WTC11 (cell line): ENCODE measurements around the gene DHX58. TPM values are rescaled to one million over a fixed set of nuclear protein-coding genes. Genes with fewer than 3 reads are reported as not detected.

Experiments used
- ATAC-seq: fragments of 200-7000 bp; cut with Tn5 transposase; 2 replicates; pipeline ENCODE4 v1.10.0; 2021; ENCODE audit warnings: mild to moderate bottlenecking, moderate library complexity
- CTCF ChIA-PET: fragments of 300-600 bp; sonication (Branson Sonifier 250); formaldehyde crosslinking; loops from one replicate; lab custom pipeline; 2021; ENCODE audit warnings: antibody characterized with exemption; lab: Charles Lee
- POLR2A ChIA-PET: fragments of 350-600 bp; sonication (Branson Sonifier 250); formaldehyde crosslinking; loops from one replicate; lab custom pipeline; 2021; ENCODE audit warnings: antibody characterized with exemption; lab: Charles Lee
- DNase-seq: peaks from one replicate; pipeline ENCODE4 v3.0.0; 2021; ENCODE audit warnings: low spot score
- H3K27ac Mint-ChIP-seq: 2 replicates; pipeline ENCODE4 v1.8.0; 2021; ENCODE audit warnings: mixed read lengths
- H3K27me3 Mint-ChIP-seq: 2 replicates; pipeline ENCODE4 v1.8.0; 2021; ENCODE audit warnings: low read depth, mild to moderate bottlenecking, moderate library complexity, mixed read lengths
- H3K36me3 Mint-ChIP-seq: 2 replicates; pipeline ENCODE4 v1.8.0; 2021; ENCODE audit warnings: mixed read lengths
- H3K4me1 Mint-ChIP-seq: 2 replicates; pipeline ENCODE4 v1.8.0; 2022; ENCODE audit warnings: mixed read lengths
- H3K4me3 Mint-ChIP-seq: 2 replicates; pipeline ENCODE4 v1.8.0; 2021; ENCODE audit warnings: mild to moderate bottlenecking, moderate library complexity, mixed read lengths
- H3K9me3 Mint-ChIP-seq: 2 replicates; pipeline ENCODE4 v1.8.0; 2021; ENCODE audit warnings: mixed read lengths
- CDX4 ChIP-seq: fragments of 250-450 bp; sonication (Bioruptor Pico); IDR thresholded peaks from 2 replicates; pipeline ENCODE4 v1.9.0; 2021; ENCODE audit warnings: moderate library complexity, mild to moderate bottlenecking, inconsistent platforms, borderline replicate concordance
- EMX1 ChIP-seq: fragments of 250-450 bp; sonication (Bioruptor Pico); IDR thresholded peaks from 2 replicates; pipeline ENCODE4 v1.8.0; 2021; ENCODE audit warnings: mild to moderate bottlenecking
- ESRRA ChIP-seq: sonication (generic); formaldehyde crosslinking; IDR thresholded peaks from 2 replicates; pipeline ENCODE4 v1.8.1; 2022; ENCODE audit warnings: mild to moderate bottlenecking, missing genetic modification reagents, borderline replicate concordance
- ETV6 ChIP-seq: sonication (generic); formaldehyde crosslinking; IDR thresholded peaks from 2 replicates; pipeline ENCODE4 v1.8.1; 2022; ENCODE audit warnings: mild to moderate bottlenecking, missing genetic modification reagents
- KAT7 ChIP-seq: sonication (generic); formaldehyde crosslinking; IDR thresholded peaks from 2 replicates; pipeline ENCODE4 v1.8.1; 2023; ENCODE audit warnings: missing genetic modification reagents, mild to moderate bottlenecking, borderline replicate concordance
- NFE2L1 ChIP-seq: sonication (generic); formaldehyde crosslinking; IDR thresholded peaks from 2 replicates; pipeline ENCODE4 v1.8.1; 2023; ENCODE audit warnings: missing genetic modification reagents
- SP1 ChIP-seq: sonication (generic); formaldehyde crosslinking; conservative IDR thresholded peaks from 2 replicates; pipeline ENCODE4 v1.8.1; 2022; ENCODE audit warnings: missing genetic modification reagents
- ZBTB43 ChIP-seq: sonication (generic); formaldehyde crosslinking; IDR thresholded peaks from 2 replicates; pipeline ENCODE4 v1.8.1; 2023; ENCODE audit warnings: mild to moderate bottlenecking, missing genetic modification reagents
- ZNF121 ChIP-seq: sonication (generic); formaldehyde crosslinking; IDR thresholded peaks from 2 replicates; pipeline ENCODE4 v1.8.0; 2023; ENCODE audit warnings: missing genetic modification reagents
- ZNF232 ChIP-seq: sonication (generic); formaldehyde crosslinking; IDR thresholded peaks from 2 replicates; pipeline ENCODE4 v1.8.0; 2022; ENCODE audit warnings: mild to moderate bottlenecking, missing genetic modification reagents
- ZNF263 ChIP-seq: sonication (generic); formaldehyde crosslinking; IDR thresholded peaks from 2 replicates; pipeline ENCODE4 v1.8.1; 2022; ENCODE audit warnings: low read depth, mild to moderate bottlenecking, moderate library complexity, missing genetic modification reagents
- ZNF317 ChIP-seq: sonication (generic); formaldehyde crosslinking; IDR thresholded peaks from 2 replicates; pipeline ENCODE4 v1.8.1; 2023; ENCODE audit warnings: low read depth, mild to moderate bottlenecking, moderate library complexity, missing genetic modification reagents, borderline replicate concordance
- ZNF416 ChIP-seq: fragments of 250-450 bp; sonication (Bioruptor Pico); IDR thresholded peaks from 2 replicates; pipeline ENCODE4 v1.9.0; 2021; ENCODE audit warnings: mild to moderate bottlenecking, inconsistent platforms
- total RNA-seq: library from RNA; stranded (reverse); gene quantifications from 3 replicates; pipeline ENCODE4 v1.2.3, GENCODE V29; 2021
- TF ChIP-seq, protein P1 (sequence below): sonication (generic); formaldehyde crosslinking; conservative IDR thresholded peaks from 2 replicates; pipeline ENCODE4 v1.8.1; 2022; ENCODE audit warnings: mild to moderate bottlenecking, missing genetic modification reagents
- TF ChIP-seq, protein P2 (sequence below): sonication (generic); formaldehyde crosslinking; IDR thresholded peaks from 2 replicates; pipeline ENCODE4 v1.8.1; 2023; ENCODE audit warnings: mild to moderate bottlenecking, moderate library complexity, missing genetic modification reagents
- TF ChIP-seq, protein P3 (sequence below): sonication (generic); formaldehyde crosslinking; IDR thresholded peaks from 2 replicates; pipeline ENCODE4 v1.8.1; 2022; ENCODE audit warnings: mild to moderate bottlenecking, missing genetic modification reagents, moderate library complexity, borderline replicate concordance
- TF ChIP-seq, protein P4 (sequence below): sonication (generic); formaldehyde crosslinking; IDR thresholded peaks from 2 replicates; pipeline ENCODE4 v1.8.0; 2022; ENCODE audit warnings: missing genetic modification reagents
- TF ChIP-seq, protein P5 (sequence below): fragments of 250-450 bp; sonication (Bioruptor Pico); conservative IDR thresholded peaks from 2 replicates; pipeline ENCODE4 v1.9.0; 2021; ENCODE audit warnings: mild to moderate bottlenecking
- TF ChIP-seq, protein P6 (sequence below): fragments of 200-600 bp; IDR thresholded peaks from 2 replicates; pipeline ENCODE4 v1.8.0; 2022; ENCODE audit warnings: antibody characterized with exemption

DHX58 gene
- total RNA-seq, 1 experiment from 2014 or later = 6.3 TPM

GRCh38 chr17:42135151-42135550 is 22.6 kb upstream of the DHX58 start (continued):
- TF ChIP-seq ZNF317 (CRISPR knock-in tag) (no peak), ZNF121 (CRISPR knock-in tag) (no peak), ZNF416 (CRISPR knock-in tag) (no peak), ZNF232 (CRISPR knock-in tag) (no peak), ETV6 (CRISPR knock-in tag) (no peak), ZNF263 (CRISPR knock-in tag) (no peak), NFE2L1 (CRISPR knock-in tag) (no peak), EMX1 (no peak)
- TF ChIP-seq, protein P1, sequence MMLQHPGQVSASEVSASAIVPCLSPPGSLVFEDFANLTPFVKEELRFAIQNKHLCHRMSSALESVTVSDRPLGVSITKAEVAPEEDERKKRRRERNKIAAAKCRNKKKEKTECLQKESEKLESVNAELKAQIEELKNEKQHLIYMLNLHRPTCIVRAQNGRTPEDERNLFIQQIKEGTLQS = no peak

GRCh38 chr17:42133461-42134041 is 21.0 kb upstream of the DHX58 start:
- ChIA-PET CTCF (interaction anchor here (1.1 to 2.3 kb wide), 2 partner anchors 10 to 32 kb away, joined by 3 to 6 read pairs; partner anchors contain the start of gene HSPB9), POLR2A (no interaction called here)
- TF ChIP-seq, protein P2, sequence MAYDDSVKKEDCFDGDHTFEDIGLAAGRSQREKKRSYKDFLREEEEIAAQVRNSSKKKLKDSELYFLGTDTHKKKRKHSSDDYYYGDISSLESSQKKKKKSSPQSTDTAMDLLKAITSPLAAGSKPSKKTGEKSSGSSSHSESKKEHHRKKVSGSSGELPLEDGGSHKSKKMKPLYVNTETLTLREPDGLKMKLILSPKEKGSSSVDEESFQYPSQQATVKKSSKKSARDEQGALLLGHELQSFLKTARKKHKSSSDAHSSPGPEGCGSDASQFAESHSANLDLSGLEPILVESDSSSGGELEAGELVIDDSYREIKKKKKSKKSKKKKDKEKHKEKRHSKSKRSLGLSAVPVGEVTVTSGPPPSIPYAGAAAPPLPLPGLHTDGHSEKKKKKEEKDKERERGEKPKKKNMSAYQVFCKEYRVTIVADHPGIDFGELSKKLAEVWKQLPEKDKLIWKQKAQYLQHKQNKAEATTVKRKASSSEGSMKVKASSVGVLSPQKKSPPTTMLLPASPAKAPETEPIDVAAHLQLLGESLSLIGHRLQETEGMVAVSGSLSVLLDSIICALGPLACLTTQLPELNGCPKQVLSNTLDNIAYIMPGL (CRISPR knock-in tag) = no peak
- TF ChIP-seq KAT7 (CRISPR knock-in tag) (no peak), SP1 (CRISPR knock-in tag) (no peak), ZBTB43 (CRISPR knock-in tag) (no peak)
- TF ChIP-seq, protein P3, sequence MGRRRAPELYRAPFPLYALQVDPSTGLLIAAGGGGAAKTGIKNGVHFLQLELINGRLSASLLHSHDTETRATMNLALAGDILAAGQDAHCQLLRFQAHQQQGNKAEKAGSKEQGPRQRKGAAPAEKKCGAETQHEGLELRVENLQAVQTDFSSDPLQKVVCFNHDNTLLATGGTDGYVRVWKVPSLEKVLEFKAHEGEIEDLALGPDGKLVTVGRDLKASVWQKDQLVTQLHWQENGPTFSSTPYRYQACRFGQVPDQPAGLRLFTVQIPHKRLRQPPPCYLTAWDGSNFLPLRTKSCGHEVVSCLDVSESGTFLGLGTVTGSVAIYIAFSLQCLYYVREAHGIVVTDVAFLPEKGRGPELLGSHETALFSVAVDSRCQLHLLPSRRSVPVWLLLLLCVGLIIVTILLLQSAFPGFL = no peak
- H3K4me3 Mint-ChIP-seq = no peak overlapping the region
- DNase-seq (no peak), ATAC-seq (no peak)
- H3K27ac Mint-ChIP-seq = peak overlapping the region; percentile 62
- H3K27me3 Mint-ChIP-seq = no peaks in the 10 kb centered on the region
- no peaks in the 10 kb centered on the region for H3K9me3 Mint-ChIP-seq
- peaks cover 11% of the 10 kb centered on the region for H3K36me3 Mint-ChIP-seq
- H3K4me1 Mint-ChIP-seq = peaks cover 42% of the 10 kb centered on the region

DNA sequence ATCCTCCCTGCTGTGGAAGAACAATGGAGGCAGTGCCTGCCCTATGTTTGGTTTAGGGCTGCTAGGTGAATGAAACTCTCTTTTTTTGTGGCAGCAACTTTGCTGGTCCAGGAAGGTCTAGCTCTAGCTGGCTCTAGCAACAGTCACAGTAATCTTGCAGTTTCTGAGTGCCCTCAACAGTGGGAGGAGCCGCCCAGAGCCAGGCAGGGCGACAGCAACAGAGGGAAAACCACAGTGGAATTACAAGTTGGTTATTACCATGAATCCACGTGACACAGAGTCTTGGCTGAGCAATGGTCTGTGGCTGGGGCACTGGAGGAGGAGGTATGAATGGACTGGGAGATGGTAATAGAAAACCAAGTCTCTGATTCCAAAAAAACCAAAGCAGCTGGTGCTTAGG is 20.4 kb upstream of the DHX58 start:
- CTCF ChIA-PET = interaction anchor here (1.1 to 2.3 kb wide), 2 partner anchors 10 to 32 kb away, joined by 3 to 6 read pairs; partner anchors contain the start of gene HSPB9
- H3K36me3 Mint-ChIP-seq = peaks cover 17% of the 10 kb centered on the region
- no peaks in the 10 kb centered on the region for H3K27me3 Mint-ChIP-seq
- peaks cover 39% of the 10 kb centered on the region for H3K4me1 Mint-ChIP-seq
- no peak for ATAC-seq
- H3K4me3 Mint-ChIP-seq = no peak overlapping the region
- no peaks in the 10 kb centered on the region for H3K9me3 Mint-ChIP-seq
- DNase-seq = no peak
- POLR2A ChIA-PET = no interaction called here
- peak overlapping the region; percentile 62 for H3K27ac Mint-ChIP-seq
- TF ChIP-seq, protein P4, sequence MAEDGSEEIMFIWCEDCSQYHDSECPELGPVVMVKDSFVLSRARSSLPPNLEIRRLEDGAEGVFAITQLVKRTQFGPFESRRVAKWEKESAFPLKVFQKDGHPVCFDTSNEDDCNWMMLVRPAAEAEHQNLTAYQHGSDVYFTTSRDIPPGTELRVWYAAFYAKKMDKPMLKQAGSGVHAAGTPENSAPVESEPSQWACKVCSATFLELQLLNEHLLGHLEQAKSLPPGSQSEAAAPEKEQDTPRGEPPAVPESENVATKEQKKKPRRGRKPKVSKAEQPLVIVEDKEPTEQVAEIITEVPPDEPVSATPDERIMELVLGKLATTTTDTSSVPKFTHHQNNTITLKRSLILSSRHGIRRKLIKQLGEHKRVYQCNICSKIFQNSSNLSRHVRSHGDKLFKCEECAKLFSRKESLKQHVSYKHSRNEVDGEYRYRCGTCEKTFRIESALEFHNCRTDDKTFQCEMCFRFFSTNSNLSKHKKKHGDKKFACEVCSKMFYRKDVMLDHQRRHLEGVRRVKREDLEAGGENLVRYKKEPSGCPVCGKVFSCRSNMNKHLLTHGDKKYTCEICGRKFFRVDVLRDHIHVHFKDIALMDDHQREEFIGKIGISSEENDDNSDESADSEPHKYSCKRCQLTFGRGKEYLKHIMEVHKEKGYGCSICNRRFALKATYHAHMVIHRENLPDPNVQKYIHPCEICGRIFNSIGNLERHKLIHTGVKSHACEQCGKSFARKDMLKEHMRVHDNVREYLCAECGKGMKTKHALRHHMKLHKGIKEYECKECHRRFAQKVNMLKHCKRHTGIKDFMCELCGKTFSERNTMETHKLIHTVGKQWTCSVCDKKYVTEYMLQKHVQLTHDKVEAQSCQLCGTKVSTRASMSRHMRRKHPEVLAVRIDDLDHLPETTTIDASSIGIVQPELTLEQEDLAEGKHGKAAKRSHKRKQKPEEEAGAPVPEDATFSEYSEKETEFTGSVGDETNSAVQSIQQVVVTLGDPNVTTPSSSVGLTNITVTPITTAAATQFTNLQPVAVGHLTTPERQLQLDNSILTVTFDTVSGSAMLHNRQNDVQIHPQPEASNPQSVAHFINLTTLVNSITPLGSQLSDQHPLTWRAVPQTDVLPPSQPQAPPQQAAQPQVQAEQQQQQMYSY (CRISPR knock-in tag) = no peak
- TF ChIP-seq ESRRA (CRISPR knock-in tag) (no peak), CDX4 (CRISPR knock-in tag) (no peak)
- TF ChIP-seq, protein P5, sequence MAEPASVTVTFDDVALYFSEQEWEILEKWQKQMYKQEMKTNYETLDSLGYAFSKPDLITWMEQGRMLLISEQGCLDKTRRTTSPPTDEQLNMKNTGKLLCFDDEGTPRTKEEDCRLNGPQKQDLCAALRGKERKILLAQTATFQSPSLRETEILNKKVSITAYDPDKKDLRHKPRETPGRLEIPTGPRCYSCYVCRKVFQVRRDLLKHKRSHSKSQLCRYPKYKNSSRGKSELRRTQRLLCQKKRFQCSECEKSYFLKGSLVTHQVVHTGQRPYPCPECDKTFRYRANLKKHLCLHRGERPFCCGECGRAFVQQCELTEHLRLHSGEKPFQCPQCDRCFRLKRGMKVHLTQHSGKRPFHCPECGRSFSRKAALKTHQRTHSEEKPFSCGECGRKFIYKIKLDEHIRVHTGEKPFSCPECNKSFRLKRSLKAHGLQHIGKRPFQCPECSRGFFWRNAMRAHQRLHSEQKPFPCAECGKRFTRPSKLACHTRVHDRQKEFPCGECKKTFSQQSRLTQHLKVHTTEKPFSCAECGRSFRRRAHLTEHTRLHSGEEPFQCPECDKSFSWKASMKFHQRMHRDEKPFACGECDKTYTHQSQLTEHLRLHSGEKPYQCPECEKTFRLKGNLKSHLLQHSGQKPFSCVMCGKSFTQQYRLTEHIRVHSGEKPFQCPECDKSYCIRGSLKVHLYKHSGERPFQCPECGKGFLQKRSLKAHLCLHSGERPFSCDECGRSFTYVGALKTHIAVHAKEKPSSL (CRISPR knock-in tag) = no peak
- TF ChIP-seq, protein P6, sequence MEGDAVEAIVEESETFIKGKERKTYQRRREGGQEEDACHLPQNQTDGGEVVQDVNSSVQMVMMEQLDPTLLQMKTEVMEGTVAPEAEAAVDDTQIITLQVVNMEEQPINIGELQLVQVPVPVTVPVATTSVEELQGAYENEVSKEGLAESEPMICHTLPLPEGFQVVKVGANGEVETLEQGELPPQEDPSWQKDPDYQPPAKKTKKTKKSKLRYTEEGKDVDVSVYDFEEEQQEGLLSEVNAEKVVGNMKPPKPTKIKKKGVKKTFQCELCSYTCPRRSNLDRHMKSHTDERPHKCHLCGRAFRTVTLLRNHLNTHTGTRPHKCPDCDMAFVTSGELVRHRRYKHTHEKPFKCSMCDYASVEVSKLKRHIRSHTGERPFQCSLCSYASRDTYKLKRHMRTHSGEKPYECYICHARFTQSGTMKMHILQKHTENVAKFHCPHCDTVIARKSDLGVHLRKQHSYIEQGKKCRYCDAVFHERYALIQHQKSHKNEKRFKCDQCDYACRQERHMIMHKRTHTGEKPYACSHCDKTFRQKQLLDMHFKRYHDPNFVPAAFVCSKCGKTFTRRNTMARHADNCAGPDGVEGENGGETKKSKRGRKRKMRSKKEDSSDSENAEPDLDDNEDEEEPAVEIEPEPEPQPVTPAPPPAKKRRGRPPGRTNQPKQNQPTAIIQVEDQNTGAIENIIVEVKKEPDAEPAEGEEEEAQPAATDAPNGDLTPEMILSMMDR = no peak
